ENCODE data around the gene SCAF8. TPM values are rescaled to one million over a fixed set of nuclear protein-coding genes. Genes with fewer than 3 reads are reported as not detected.

Gene SCAF8
- total RNA-seq, 4 donors from 2014 or later = 29.8 to 63.5 (median 34.6) TPM

DNA sequence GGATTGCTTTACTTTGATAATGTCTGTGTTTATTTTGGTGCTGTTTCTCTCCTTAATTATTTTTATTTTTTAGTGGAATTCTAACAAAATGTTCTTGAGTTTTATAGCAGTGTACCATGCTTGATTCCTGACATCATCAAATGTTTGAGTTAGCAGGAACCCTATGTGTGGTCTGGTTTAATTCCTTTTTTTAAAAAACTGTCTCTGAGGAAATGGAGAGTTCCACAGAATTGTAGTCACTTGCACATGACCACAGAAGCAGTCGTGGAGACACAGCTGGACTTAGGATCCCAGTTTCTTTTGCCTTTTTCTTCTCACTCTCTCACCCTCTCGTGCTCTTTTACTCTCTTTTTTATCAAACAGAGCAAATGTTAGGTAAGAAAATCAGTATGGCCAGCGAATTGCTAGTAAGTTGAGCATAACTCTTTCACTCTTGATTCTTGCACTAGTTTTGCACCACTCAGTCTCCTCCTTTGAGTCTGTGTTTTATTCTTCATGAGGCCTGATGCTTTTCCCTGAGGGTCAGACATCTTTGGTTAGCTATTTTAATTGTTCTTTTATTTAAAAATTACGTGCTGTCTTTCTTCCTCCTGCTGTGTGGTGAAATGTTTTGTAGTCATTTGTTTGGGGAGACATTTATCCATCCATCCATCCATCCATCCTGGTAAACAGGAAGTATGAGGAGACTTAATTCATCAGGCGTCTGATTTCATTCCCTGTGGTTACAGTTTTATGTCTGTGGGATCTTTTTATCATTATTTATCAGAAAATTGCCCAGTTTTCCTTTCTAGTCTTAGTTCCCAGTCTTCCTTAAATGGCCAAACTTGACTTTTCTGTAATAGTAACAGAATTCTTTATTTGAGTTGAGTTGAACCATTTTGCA, 83.0 kb downstream of the SCAF8 start:
- peaks cover 0 to 95% (median 0%) of the 10 kb centered on the region in 3 donors for H3K36me3 ChIP-seq
- no peak overlapping the region for H3K4me3 ChIP-seq
- no peaks in the 10 kb centered on the region for H3K4me1 ChIP-seq
- DNase-seq = no peak
- H3K9me3 ChIP-seq = no peaks in the 10 kb centered on the region
- TF ChIP-seq POLR2A (IDR thresholded peaks at IDR 0.05) = no peak
- TF ChIP-seq, protein P1, sequence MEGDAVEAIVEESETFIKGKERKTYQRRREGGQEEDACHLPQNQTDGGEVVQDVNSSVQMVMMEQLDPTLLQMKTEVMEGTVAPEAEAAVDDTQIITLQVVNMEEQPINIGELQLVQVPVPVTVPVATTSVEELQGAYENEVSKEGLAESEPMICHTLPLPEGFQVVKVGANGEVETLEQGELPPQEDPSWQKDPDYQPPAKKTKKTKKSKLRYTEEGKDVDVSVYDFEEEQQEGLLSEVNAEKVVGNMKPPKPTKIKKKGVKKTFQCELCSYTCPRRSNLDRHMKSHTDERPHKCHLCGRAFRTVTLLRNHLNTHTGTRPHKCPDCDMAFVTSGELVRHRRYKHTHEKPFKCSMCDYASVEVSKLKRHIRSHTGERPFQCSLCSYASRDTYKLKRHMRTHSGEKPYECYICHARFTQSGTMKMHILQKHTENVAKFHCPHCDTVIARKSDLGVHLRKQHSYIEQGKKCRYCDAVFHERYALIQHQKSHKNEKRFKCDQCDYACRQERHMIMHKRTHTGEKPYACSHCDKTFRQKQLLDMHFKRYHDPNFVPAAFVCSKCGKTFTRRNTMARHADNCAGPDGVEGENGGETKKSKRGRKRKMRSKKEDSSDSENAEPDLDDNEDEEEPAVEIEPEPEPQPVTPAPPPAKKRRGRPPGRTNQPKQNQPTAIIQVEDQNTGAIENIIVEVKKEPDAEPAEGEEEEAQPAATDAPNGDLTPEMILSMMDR (IDR thresholded peaks at IDR 0.05) = no peak
- H3K27me3 ChIP-seq = no peaks in the 10 kb centered on the region
- H3K27ac ChIP-seq = no peak overlapping the region

DNA sequence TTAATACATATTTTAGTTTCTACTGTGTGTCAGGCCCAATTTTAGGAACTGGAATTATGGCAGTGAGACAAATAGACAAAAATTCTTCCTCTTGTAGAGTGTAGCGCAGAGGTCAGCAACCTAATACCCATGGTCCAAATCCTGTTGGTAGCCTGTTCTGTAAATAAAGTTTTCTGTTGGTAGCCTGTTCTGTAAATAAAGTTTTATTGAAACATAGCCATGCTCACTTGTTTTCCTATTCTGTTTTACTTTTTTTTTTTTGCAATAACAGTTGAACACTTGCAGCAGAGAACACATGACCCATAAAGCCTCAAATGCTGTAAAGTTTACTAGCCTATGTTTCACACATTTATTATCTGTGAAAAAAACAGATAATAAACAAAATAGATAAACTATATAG, 87.9 kb downstream of the SCAF8 start:
- no peaks in the 10 kb centered on the region for H3K4me1 ChIP-seq
- no peaks in the 10 kb centered on the region for H3K9me3 ChIP-seq
- no peaks in the 10 kb centered on the region for H3K27me3 ChIP-seq
- no peak for DNase-seq
- no peak overlapping the region for H3K27ac ChIP-seq
- TF ChIP-seq POLR2A (IDR thresholded peaks at IDR 0.05) = no peak
- TF ChIP-seq, protein P1 (IDR thresholded peaks at IDR 0.05) = no peak
- no peak overlapping the region for H3K4me3 ChIP-seq
- peaks cover 0 to 91% (median 0%) of the 10 kb centered on the region in 3 donors for H3K36me3 ChIP-seq

DNA sequence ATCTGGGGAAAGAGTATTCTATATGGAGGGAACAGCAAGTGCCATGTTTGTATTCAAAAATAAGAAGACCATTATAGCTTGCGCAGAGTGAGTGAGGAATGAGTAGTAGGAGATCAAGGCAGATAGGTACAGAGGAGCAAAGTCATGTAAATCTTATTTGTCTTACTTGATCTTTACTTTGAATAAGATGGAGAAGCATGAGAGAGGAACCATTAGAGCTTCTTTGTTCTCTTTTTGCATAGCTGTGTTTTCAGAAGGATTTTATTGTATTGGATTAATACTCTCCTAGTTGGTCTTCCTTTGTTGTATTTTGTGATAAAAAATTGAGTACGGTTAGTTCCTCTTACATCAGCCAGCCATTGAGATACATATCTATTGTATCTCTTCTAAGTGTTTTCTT, 88.4 kb downstream of the SCAF8 start:
- Histone ChIP-seq H3K4me1 (no peaks in the 10 kb centered on the region), H3K27ac (no peak overlapping the region), H3K36me3 (peaks cover 0 to 86% (median 0%) of the 10 kb centered on the region in 3 donors), H3K27me3 (no peaks in the 10 kb centered on the region), H3K4me3 (no peak overlapping the region), H3K9me3 (no peaks in the 10 kb centered on the region)
- TF ChIP-seq, protein P1 (IDR thresholded peaks at IDR 0.05) = no peak
- TF ChIP-seq POLR2A (IDR thresholded peaks at IDR 0.05) = no peak
- no peak for DNase-seq

DNA sequence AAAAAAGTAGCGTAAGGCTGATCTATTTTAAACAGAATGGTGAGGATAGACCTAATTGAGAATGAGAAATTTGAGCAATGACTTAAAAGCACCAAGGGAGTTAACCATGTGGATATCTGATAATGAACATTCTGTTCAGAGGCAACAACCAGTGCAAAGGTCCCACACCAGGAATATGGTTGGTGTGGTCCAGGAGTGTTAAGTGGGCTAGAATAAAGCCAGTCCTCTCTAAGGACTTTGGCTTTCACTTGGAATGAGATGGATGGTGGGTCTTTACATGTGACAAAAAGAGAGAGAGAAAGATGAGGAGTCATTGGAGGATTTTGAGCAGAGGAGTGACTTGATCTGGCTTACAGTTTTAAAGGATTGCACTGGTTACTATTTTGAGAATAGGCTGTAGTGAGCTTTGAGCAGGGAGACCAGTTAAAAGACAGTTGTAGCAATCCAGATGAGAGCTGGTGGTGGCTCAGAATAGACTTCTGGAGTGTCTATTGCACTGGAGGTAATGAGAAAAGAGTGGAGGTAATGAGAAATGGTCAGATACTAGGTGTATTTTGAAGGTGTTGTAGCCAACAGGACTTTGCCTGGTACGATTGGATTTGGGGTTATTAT, 89.8 kb downstream of the SCAF8 start:
- Histone ChIP-seq H3K4me3 (no peak overlapping the region), H3K36me3 (peaks cover 0 to 83% (median 0%) of the 10 kb centered on the region in 3 donors), H3K4me1 (no peaks in the 10 kb centered on the region), H3K9me3 (no peaks in the 10 kb centered on the region), H3K27ac (no peak overlapping the region), H3K27me3 (no peaks in the 10 kb centered on the region)
- no peak for DNase-seq
- TF ChIP-seq, protein P1 (IDR thresholded peaks at IDR 0.05) = no peak
- TF ChIP-seq POLR2A (IDR thresholded peaks at IDR 0.05) = no peak

DNA sequence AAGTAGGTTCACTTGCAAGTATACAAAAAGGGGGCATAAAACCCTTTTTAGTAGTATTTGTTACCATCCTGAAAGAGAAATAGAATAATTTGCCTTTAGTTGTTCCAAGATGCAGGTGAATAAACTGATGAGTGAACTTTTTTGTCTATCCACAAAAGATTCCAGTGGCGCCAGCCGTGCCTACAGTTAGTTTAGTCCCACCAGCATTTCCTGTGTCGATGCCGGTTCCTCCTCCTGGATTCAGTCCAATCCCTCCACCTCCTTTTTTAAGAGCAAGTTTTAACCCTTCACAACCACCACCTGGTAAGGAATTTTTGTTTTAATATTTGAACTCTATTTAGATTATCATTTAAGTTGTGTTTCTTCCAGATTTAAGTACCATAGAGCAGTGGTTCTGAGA, 90.9 kb downstream of the SCAF8 start:
- Histone ChIP-seq H3K27me3 (no peaks in the 10 kb centered on the region), H3K4me3 (no peak overlapping the region), H3K36me3 (peaks cover 0 to 82% (median 0%) of the 10 kb centered on the region in 3 donors), H3K9me3 (no peaks in the 10 kb centered on the region), H3K4me1 (no peaks in the 10 kb centered on the region), H3K27ac (no peak overlapping the region)
- TF ChIP-seq, protein P1 (IDR thresholded peaks at IDR 0.05) = no peak
- TF ChIP-seq POLR2A (IDR thresholded peaks at IDR 0.05) = no peak
- no peak for DNase-seq
